HepG2 (cell line): ENCODE results near the gene AP3B1.

ENCODE experiments used
- AHR ChIP-seq: IDR thresholded peaks from 2 replicates; pipeline ENCODE4 v1.6.1; 2018; ENCODE audit warnings: missing genetic modification reagents, missing compliant biosample characterization
- ASH2L ChIP-seq: fragments of 300-600, 200-600 bp; sonication (generic); IDR thresholded peaks from 2 replicates; pipeline ENCODE4 v1.7.0; 2017; ENCODE audit warnings: low read depth, mild to moderate bottlenecking, moderate library complexity, mixed read lengths, low read length; ENCODE audit not compliant: insufficient read length
- BCL3 ChIP-seq: sonication (generic); formaldehyde crosslinking; IDR thresholded peaks from 2 replicates; pipeline ENCODE4 v1.5.1; 2020; ENCODE audit warnings: mild to moderate bottlenecking, missing genetic modification reagents, moderate library complexity
- CTCF ChIP-seq: sonication (generic); formaldehyde crosslinking; IDR thresholded peaks from 2 replicates; pipeline ENCODE4 v1.5.0; 2020; ENCODE audit warnings: mild to moderate bottlenecking, missing genetic modification reagents, moderate library complexity
- HOXA7 ChIP-seq: sonication (generic); formaldehyde crosslinking; IDR thresholded peaks from 2 replicates; pipeline ENCODE4 v1.8.1; 2022; ENCODE audit warnings: mild to moderate bottlenecking, missing genetic modification reagents, moderate library complexity
- MAFF ChIP-seq: IDR thresholded peaks from 2 replicates; pipeline ENCODE4 v1.6.1; 2011; ENCODE audit warnings: low read depth, low read length, improper control_type of control experiment
- MTERF4 ChIP-seq: sonication (generic); formaldehyde crosslinking; IDR thresholded peaks from 2 replicates; pipeline ENCODE4 v1.8.0; 2023; ENCODE audit warnings: mild to moderate bottlenecking, missing genetic modification reagents
- RAD51 ChIP-seq: fragments of 450-650 bp; IDR thresholded peaks from 2 replicates; pipeline ENCODE4 v1.6.1; 2016; ENCODE audit warnings: borderline replicate concordance
- RNF2 ChIP-seq: fragments of 450-650 bp; conservative IDR thresholded peaks from 2 replicates; pipeline ENCODE4 v1.6.1; 2016; ENCODE audit warnings: low read depth
- ZNF660 ChIP-seq: sonication (generic); formaldehyde crosslinking; IDR thresholded peaks from 2 replicates; pipeline ENCODE4 v1.5.1; 2020; ENCODE audit warnings: mild to moderate bottlenecking, low read depth, missing genetic modification reagents, borderline replicate concordance
- ZSCAN29 ChIP-seq: sonication (generic); formaldehyde crosslinking; conservative IDR thresholded peaks from 2 replicates; pipeline ENCODE4 v1.4.0; 2020; ENCODE audit warnings: mild to moderate bottlenecking, missing genetic modification reagents
- TF ChIP-seq, protein P1 (sequence below): IDR thresholded peaks from 2 replicates; pipeline ENCODE4 v1.6.1; 2016
- TF ChIP-seq, protein P2 (sequence below): IDR thresholded peaks from 2 replicates; pipeline ENCODE4 v1.6.1; 2012; ENCODE audit warnings: low read length, improper control_type of control experiment
- TF ChIP-seq, protein P3 (sequence below): sonication (generic); formaldehyde crosslinking; IDR thresholded peaks from 2 replicates; pipeline ENCODE4 v1.4.0; 2020; ENCODE audit warnings: missing genetic modification reagents

GRCh38 chr5:78280261-78280660 is 14.2 kb downstream of the AP3B1 start:
- no peak for TF ChIP-seq BCL3 (CRISPR knock-in tag)
- TF ChIP-seq ZNF660 (CRISPR knock-in tag) = no peak
- TF ChIP-seq AHR (CRISPR knock-in tag) = no peak
- TF ChIP-seq RNF2 = no peak
- no peak for TF ChIP-seq ASH2L
- no peak for TF ChIP-seq MTERF4
- no peak for TF ChIP-seq CTCF (CRISPR knock-in tag)
- TF ChIP-seq, protein P1, sequence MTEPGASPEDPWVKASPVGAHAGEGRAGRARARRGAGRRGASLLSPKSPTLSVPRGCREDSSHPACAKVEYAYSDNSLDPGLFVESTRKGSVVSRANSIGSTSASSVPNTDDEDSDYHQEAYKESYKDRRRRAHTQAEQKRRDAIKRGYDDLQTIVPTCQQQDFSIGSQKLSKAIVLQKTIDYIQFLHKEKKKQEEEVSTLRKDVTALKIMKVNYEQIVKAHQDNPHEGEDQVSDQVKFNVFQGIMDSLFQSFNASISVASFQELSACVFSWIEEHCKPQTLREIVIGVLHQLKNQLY (CRISPR knock-in tag) = no peak
- TF ChIP-seq, protein P2, sequence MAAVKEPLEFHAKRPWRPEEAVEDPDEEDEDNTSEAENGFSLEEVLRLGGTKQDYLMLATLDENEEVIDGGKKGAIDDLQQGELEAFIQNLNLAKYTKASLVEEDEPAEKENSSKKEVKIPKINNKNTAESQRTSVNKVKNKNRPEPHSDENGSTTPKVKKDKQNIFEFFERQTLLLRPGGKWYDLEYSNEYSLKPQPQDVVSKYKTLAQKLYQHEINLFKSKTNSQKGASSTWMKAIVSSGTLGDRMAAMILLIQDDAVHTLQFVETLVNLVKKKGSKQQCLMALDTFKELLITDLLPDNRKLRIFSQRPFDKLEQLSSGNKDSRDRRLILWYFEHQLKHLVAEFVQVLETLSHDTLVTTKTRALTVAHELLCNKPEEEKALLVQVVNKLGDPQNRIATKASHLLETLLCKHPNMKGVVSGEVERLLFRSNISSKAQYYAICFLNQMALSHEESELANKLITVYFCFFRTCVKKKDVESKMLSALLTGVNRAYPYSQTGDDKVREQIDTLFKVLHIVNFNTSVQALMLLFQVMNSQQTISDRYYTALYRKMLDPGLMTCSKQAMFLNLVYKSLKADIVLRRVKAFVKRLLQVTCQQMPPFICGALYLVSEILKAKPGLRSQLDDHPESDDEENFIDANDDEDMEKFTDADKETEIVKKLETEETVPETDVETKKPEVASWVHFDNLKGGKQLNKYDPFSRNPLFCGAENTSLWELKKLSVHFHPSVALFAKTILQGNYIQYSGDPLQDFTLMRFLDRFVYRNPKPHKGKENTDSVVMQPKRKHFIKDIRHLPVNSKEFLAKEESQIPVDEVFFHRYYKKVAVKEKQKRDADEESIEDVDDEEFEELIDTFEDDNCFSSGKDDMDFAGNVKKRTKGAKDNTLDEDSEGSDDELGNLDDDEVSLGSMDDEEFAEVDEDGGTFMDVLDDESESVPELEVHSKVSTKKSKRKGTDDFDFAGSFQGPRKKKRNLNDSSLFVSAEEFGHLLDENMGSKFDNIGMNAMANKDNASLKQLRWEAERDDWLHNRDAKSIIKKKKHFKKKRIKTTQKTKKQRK = no peak
- no peak for TF ChIP-seq HOXA7 (CRISPR knock-in tag)
- TF ChIP-seq, protein P3, sequence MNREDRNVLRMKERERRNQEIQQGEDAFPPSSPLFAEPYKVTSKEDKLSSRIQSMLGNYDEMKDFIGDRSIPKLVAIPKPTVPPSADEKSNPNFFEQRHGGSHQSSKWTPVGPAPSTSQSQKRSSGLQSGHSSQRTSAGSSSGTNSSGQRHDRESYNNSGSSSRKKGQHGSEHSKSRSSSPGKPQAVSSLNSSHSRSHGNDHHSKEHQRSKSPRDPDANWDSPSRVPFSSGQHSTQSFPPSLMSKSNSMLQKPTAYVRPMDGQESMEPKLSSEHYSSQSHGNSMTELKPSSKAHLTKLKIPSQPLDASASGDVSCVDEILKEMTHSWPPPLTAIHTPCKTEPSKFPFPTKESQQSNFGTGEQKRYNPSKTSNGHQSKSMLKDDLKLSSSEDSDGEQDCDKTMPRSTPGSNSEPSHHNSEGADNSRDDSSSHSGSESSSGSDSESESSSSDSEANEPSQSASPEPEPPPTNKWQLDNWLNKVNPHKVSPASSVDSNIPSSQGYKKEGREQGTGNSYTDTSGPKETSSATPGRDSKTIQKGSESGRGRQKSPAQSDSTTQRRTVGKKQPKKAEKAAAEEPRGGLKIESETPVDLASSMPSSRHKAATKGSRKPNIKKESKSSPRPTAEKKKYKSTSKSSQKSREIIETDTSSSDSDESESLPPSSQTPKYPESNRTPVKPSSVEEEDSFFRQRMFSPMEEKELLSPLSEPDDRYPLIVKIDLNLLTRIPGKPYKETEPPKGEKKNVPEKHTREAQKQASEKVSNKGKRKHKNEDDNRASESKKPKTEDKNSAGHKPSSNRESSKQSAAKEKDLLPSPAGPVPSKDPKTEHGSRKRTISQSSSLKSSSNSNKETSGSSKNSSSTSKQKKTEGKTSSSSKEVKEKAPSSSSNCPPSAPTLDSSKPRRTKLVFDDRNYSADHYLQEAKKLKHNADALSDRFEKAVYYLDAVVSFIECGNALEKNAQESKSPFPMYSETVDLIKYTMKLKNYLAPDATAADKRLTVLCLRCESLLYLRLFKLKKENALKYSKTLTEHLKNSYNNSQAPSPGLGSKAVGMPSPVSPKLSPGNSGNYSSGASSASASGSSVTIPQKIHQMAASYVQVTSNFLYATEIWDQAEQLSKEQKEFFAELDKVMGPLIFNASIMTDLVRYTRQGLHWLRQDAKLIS (CRISPR knock-in tag) = no peak
- TF ChIP-seq MAFF = no peak
- TF ChIP-seq ZSCAN29 (CRISPR knock-in tag) = no peak
- no peak for TF ChIP-seq RAD51
